GM19043 (cell line): ENCODE results near the gene IL12RB1.

ENCODE experiments used
- ATAC-seq: cut with Tn5 transposase; IDR thresholded peaks from one replicate; pipeline ENCODE4 v1.9.1; 2021; ENCODE audit warnings: low read depth; ENCODE audit not compliant: unreplicated experiment

Gene IL12RB1

GRCh38 chr19:18013210-18014111 lies 73.3 kb downstream of the IL12RB1 start:
- ATAC-seq, result no peak

GRCh38 chr19:18010149-18010548 lies 76.6 kb downstream of the IL12RB1 start:
- ATAC-seq, result no peak

- ATAC-seq, result no peak
These were observed 77.2 kb downstream of the IL12RB1 start for GRCh38 chr19:18009412-18010066.
